ENCODE data around the gene C3.

DNA sequence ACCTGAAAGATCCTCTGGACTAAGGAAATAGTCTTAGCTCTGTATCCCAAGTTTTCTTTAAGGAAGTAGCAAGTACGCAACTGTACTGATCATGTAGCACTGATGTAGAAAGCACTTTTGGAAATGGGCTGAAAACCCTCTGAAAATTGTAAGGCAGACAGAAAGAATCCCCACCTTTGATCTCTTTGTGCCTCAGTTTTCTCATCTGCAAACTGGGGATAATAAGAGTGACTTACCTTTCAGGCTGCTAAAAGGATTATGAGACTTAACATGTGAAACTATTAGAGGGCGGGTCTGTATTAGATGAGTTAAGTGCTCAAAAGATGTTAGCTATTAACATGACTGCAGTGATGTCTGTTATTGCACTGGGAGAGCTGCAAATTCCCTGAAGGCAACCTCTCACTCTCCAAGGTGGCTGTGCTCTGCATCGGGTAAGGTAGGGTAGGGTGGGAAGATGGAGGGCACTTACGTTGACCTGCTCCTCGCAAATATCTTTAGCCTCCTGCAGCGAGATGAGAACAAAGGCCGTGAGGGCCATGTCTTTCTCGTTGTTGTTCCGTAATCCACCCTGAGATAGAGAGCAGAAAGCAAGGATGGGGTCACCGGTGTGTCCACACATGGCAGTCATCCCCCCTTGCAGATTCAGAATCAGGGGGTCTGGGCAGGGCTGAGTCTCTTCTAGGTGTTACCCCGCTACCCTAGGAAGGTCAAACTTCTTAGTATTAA lies 30.1 kb downstream of the C3 start:
- TF ChIP-seq, protein P1, sequence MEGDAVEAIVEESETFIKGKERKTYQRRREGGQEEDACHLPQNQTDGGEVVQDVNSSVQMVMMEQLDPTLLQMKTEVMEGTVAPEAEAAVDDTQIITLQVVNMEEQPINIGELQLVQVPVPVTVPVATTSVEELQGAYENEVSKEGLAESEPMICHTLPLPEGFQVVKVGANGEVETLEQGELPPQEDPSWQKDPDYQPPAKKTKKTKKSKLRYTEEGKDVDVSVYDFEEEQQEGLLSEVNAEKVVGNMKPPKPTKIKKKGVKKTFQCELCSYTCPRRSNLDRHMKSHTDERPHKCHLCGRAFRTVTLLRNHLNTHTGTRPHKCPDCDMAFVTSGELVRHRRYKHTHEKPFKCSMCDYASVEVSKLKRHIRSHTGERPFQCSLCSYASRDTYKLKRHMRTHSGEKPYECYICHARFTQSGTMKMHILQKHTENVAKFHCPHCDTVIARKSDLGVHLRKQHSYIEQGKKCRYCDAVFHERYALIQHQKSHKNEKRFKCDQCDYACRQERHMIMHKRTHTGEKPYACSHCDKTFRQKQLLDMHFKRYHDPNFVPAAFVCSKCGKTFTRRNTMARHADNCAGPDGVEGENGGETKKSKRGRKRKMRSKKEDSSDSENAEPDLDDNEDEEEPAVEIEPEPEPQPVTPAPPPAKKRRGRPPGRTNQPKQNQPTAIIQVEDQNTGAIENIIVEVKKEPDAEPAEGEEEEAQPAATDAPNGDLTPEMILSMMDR (IDR thresholded peaks at IDR 0.05), result no peak
- TF ChIP-seq POLR2A (IDR thresholded peaks at IDR 0.05), result no peak
